Choroid plexus epithelial cell (primary cell): Measurements from ENCODE around the gene BAX.

Source experiments
- DNase-seq: peaks from one replicate; pipeline ENCODE4 v3.0.0-alpha.2; 2010; ENCODE audit warnings: low read depth
- H3K4me3 ChIP-seq: 2 replicates; pipeline ENCODE4 v1.5.1; 2011; ENCODE audit warnings: low read depth, mild to moderate bottlenecking, control low read depth, low read length, moderate library complexity
- CTCF ChIP-seq: conservative IDR thresholded peaks from 2 replicates; pipeline ENCODE4 v1.5.1; 2011; ENCODE audit warnings: low read depth, mild to moderate bottlenecking, control low read depth, inconsistent platforms, low read length, moderate library complexity

Gene BAX

GRCh38 chr19:48934837-48935236 lies 19.8 kb upstream of the BAX start:
- TF ChIP-seq CTCF: no peak
- no peak for DNase-seq
- H3K4me3 ChIP-seq: no peak overlapping the region

GRCh38 chr19:48935864-48936263 lies 18.8 kb upstream of the BAX start:
- TF ChIP-seq CTCF: no peak
- no peak overlapping the region for H3K4me3 ChIP-seq
- no peak for DNase-seq

GRCh38 chr19:48938256-48938655 lies 16.4 kb upstream of the BAX start:
- TF ChIP-seq CTCF: no peak
- no peak for DNase-seq
- no peak overlapping the region for H3K4me3 ChIP-seq

- no peak for TF ChIP-seq CTCF
- DNase-seq: no peak
- H3K4me3 ChIP-seq: no peak overlapping the region
Observed at GRCh38 chr19:48940902-48941301, 13.8 kb upstream of the BAX start.

GRCh38 chr19:48943081-48943480 lies 11.6 kb upstream of the BAX start:
- no peak for DNase-seq
- TF ChIP-seq CTCF: no peak
- H3K4me3 ChIP-seq: no peak overlapping the region

- no peak for DNase-seq
- H3K4me3 ChIP-seq: no peak overlapping the region
- no peak for TF ChIP-seq CTCF
Observed at GRCh38 chr19:48945415-48945814, 9.3 kb upstream of the BAX start.

GRCh38 chr19:48945817-48946216 lies 8.9 kb upstream of the BAX start:
- no peak overlapping the region for H3K4me3 ChIP-seq
- DNase-seq: no peak
- no peak for TF ChIP-seq CTCF
